ENCODE measurements around the gene CAPN2.

Gene CAPN2

DNA sequence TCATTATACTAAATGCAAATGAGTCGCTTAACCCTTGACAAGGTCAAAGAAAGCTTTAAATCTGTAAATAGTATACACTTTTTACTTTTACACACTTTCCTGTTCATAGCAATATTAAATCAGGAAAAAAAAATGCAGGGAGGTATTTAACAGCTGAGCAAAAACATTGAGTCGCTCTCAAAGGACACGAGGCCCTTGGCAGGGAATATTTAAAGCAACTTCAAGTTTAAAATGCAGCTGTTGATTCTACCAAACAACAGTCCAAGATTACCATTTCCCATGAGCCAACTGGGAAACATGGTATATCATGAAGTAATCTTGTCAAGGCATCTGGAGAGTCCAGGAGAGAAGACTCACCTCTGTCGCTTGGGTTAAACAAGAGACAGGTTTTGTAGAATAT, 62.7 kb downstream of the CAPN2 start:
- Histone ChIP-seq H3K4me1 (ENCODE audit: control insufficient read depth, low read depth, low read length) (peaks cover 10% of the 10 kb centered on the region), H3K4ac (ENCODE audit: low read depth, low read length) (no peak overlapping the region), H3K18ac (ENCODE audit: low read length) (no peak overlapping the region), H3K27me3 (ENCODE audit: insufficient read depth, low read length, poor library complexity) (no peaks in the 10 kb centered on the region), H3K56ac (ENCODE audit: low read length) (no peak overlapping the region), H4K5ac (ENCODE audit: low read length) (no peak overlapping the region), H2BK5ac (ENCODE audit: low read length) (no peak overlapping the region), H2BK15ac (replicated peaks; ENCODE audit: low read depth) (no peak overlapping the region), H3K9ac (ENCODE audit: low read length) (no peak overlapping the region), H3K23ac (ENCODE audit: low read length) (no peak overlapping the region), H3K36me3 (ENCODE audit: control insufficient read depth, insufficient read depth, low read length) (peaks cover 8% of the 10 kb centered on the region), H3K4me3 (ENCODE audit: low read length) (no peak overlapping the region), H3K4me2 (ENCODE audit: low read length) (no peak overlapping the region), H4K8ac (ENCODE audit: low read depth, low read length) (no peak overlapping the region), H3K27ac (ENCODE audit: low read depth, low read length) (no peak overlapping the region), H3K79me1 (ENCODE audit: low read length) (no peaks in the 10 kb centered on the region), H2AK5ac (ENCODE audit: low read length) (no peak overlapping the region), H2BK120ac (ENCODE audit: low read depth, low read length) (no peak overlapping the region), H3K79me2 (ENCODE audit: control insufficient read depth, insufficient read depth, low read length) (no peaks in the 10 kb centered on the region)
- DNase-seq: no peak
- no CpG with 5 or more reads among the region's 4 CpGs for WGBS (ENCODE audit: extremely low coverage, insufficient coverage, low lambda C conversion rate)

DNA sequence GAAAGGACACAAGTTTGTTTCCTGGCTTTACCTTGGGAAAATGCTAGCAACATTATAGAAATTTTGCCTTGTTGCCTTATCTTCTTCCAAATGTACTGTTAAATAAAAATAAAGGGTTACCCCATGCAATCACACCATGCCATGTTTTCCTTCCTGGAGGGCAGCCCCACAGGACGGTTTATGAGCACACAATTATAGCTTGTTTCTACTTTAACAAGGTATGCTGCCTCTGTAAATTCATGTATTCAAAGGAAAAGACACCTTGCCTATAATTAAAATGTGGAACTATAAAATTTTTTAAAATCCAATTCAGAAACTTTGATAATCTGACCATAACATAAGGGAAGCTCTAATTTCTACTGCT, 63.4 kb downstream of the CAPN2 start:
- WGBS (ENCODE audit: extremely low coverage, insufficient coverage, low lambda C conversion rate): no CpG with 5 or more reads among the region's 1 CpG
- no peaks in the 10 kb centered on the region for H3K79me2 ChIP-seq (ENCODE audit: control insufficient read depth, insufficient read depth, low read length)
- no peak overlapping the region for H3K23ac ChIP-seq (ENCODE audit: low read length)
- H3K4me1 ChIP-seq (ENCODE audit: control insufficient read depth, low read depth, low read length): peaks cover 10% of the 10 kb centered on the region
- no peak overlapping the region for H3K4ac ChIP-seq (ENCODE audit: low read depth, low read length)
- peaks cover 8% of the 10 kb centered on the region for H3K36me3 ChIP-seq (ENCODE audit: control insufficient read depth, insufficient read depth, low read length)
- no peak overlapping the region for H3K4me2 ChIP-seq (ENCODE audit: low read length)
- no peak overlapping the region for H2BK120ac ChIP-seq (ENCODE audit: low read depth, low read length)
- no peak overlapping the region for H3K56ac ChIP-seq (ENCODE audit: low read length)
- H4K8ac ChIP-seq (ENCODE audit: low read depth, low read length): no peak overlapping the region
- H3K4me3 ChIP-seq (ENCODE audit: low read length): no peak overlapping the region
- no peak for DNase-seq
- no peak overlapping the region for H3K27ac ChIP-seq (ENCODE audit: low read depth, low read length)
- H2BK5ac ChIP-seq (ENCODE audit: low read length): no peak overlapping the region
- H3K27me3 ChIP-seq (ENCODE audit: insufficient read depth, low read length, poor library complexity): no peaks in the 10 kb centered on the region
- no peak overlapping the region for H2AK5ac ChIP-seq (ENCODE audit: low read length)
- H4K5ac ChIP-seq (ENCODE audit: low read length): no peak overlapping the region
- no peak overlapping the region for H3K9ac ChIP-seq (ENCODE audit: low read length)
- no peak overlapping the region for H2BK15ac ChIP-seq (replicated peaks; ENCODE audit: low read depth)
- H3K18ac ChIP-seq (ENCODE audit: low read length): no peak overlapping the region
- H3K79me1 ChIP-seq (ENCODE audit: low read length): no peaks in the 10 kb centered on the region

DNA sequence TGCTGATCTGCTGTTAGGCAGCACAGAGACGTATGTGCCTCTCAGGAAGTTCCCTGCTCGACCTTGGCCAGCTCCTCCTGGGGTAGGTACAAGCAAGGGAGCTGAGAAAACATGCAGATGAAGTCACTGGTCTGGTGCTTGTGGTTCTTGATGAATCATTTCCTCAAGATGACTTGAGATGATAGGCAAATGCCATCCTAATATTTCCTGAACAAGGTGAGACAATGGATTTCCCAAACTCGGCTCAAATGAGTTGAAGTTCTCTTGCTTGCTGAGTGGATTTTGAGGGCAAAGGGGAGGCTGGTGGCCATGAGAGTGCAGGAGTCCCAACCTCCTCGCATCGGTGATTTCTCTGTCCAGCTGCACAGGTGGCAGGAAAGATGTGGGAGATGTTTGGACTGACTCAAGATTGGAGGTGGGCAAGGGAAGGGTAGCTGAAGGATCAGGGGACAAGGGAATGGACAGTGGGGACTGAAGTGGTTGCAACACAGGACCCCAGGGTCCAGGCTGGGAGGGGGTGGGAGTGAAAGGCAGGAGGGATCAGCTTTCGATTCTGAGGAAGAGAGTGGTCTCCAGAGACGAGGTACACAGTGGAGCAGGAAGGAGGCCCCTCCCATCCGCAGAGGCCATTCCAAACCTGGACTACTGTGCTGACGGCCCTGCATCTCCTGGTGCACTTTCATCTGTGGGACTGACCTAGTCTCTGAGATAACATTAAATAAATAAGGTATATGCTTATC, 63.9 kb downstream of the CAPN2 start:
- Histone ChIP-seq H3K23ac (ENCODE audit: low read length) (no peak overlapping the region), H3K4me3 (ENCODE audit: low read length) (no peak overlapping the region), H2AK5ac (ENCODE audit: low read length) (no peak overlapping the region), H4K8ac (ENCODE audit: low read depth, low read length) (no peak overlapping the region), H4K5ac (ENCODE audit: low read length) (no peak overlapping the region), H3K36me3 (ENCODE audit: control insufficient read depth, insufficient read depth, low read length) (peaks cover 8% of the 10 kb centered on the region), H3K27ac (ENCODE audit: low read depth, low read length) (no peak overlapping the region), H3K27me3 (ENCODE audit: insufficient read depth, low read length, poor library complexity) (no peaks in the 10 kb centered on the region), H3K9ac (ENCODE audit: low read length) (no peak overlapping the region), H3K4me2 (ENCODE audit: low read length) (no peak overlapping the region), H3K79me1 (ENCODE audit: low read length) (no peaks in the 10 kb centered on the region), H3K4ac (ENCODE audit: low read depth, low read length) (no peak overlapping the region), H3K4me1 (ENCODE audit: control insufficient read depth, low read depth, low read length) (peaks cover 10% of the 10 kb centered on the region), H3K18ac (ENCODE audit: low read length) (no peak overlapping the region), H3K79me2 (ENCODE audit: control insufficient read depth, insufficient read depth, low read length) (no peaks in the 10 kb centered on the region), H2BK120ac (ENCODE audit: low read depth, low read length) (no peak overlapping the region), H3K56ac (ENCODE audit: low read length) (peak overlapping the region; percentile 39), H2BK5ac (ENCODE audit: low read length) (no peak overlapping the region), H2BK15ac (replicated peaks; ENCODE audit: low read depth) (no peak overlapping the region)
- no CpG with 5 or more reads among the region's 9 CpGs for WGBS (ENCODE audit: extremely low coverage, insufficient coverage, low lambda C conversion rate)
- peak; percentile 83 for DNase-seq

DNA sequence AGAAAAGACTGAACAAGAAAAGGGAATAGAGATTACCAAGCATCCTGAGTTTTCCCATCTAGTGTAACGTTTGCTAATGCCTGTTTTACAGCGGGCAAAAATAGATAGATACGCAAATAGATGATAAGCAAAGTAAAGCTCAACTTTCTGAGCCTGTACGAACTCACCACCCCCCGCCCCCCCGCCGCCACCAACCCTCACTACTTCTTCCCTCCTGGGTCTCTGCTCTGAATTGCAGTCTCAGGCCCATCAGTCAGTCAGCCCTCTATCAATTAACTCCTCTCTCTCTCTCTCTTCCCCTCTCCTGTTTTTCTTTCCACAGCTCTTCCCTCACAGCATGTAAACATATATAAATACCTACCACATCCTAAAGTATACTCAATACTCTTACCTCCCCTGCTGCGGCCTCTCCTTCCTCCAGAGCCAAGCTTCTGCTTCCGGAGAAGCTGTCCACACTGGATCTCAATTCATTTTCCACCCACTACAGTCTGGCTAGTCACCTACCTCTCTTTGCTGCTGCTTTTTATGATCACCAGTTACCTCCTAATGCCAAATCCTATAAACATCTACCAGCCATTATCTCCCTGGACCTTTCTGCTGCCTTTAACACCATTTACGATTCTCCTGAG, 64.6 kb downstream of the CAPN2 start:
- Histone ChIP-seq H3K4me1 (ENCODE audit: control insufficient read depth, low read depth, low read length) (peaks cover 3% of the 10 kb centered on the region), H3K4me3 (ENCODE audit: low read length) (no peak overlapping the region), H4K8ac (ENCODE audit: low read depth, low read length) (no peak overlapping the region), H3K56ac (ENCODE audit: low read length) (no peak overlapping the region), H3K79me2 (ENCODE audit: control insufficient read depth, insufficient read depth, low read length) (no peaks in the 10 kb centered on the region), H3K79me1 (ENCODE audit: low read length) (no peaks in the 10 kb centered on the region), H3K4me2 (ENCODE audit: low read length) (no peak overlapping the region), H3K18ac (ENCODE audit: low read length) (no peak overlapping the region), H3K9ac (ENCODE audit: low read length) (no peak overlapping the region), H3K27me3 (ENCODE audit: insufficient read depth, low read length, poor library complexity) (no peaks in the 10 kb centered on the region), H3K36me3 (ENCODE audit: control insufficient read depth, insufficient read depth, low read length) (peaks cover 8% of the 10 kb centered on the region), H2AK5ac (ENCODE audit: low read length) (no peak overlapping the region), H3K27ac (ENCODE audit: low read depth, low read length) (no peak overlapping the region), H3K23ac (ENCODE audit: low read length) (no peak overlapping the region), H3K4ac (ENCODE audit: low read depth, low read length) (no peak overlapping the region), H2BK5ac (ENCODE audit: low read length) (no peak overlapping the region), H2BK120ac (ENCODE audit: low read depth, low read length) (no peak overlapping the region), H4K5ac (ENCODE audit: low read length) (no peak overlapping the region), H2BK15ac (replicated peaks; ENCODE audit: low read depth) (no peak overlapping the region)
- WGBS (ENCODE audit: extremely low coverage, insufficient coverage, low lambda C conversion rate): no CpG with 5 or more reads among the region's 10 CpGs
- DNase-seq: no peak

DNA sequence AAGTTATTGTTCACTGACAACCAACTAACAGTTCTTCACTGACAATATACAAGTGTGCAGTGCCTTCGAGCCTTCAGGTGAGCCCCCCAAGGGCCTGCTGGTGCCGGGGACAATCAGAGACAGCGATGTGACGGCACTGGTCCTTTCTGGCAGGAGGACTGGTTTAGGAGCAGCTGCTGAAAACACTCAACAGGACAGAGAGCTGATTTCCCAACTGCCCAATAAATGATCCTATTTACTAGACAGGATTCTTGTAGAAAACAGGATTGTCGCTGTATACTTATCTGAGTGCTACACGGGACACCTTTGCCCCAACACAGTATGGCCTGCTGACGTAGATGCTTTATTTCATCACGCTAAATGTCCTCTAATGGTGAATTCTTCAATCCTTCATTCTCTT, 68.0 kb downstream of the CAPN2 start:
- WGBS (ENCODE audit: extremely low coverage, insufficient coverage, low lambda C conversion rate): no CpG with 5 or more reads among the region's 8 CpGs
- no peaks in the 10 kb centered on the region for H3K27me3 ChIP-seq (ENCODE audit: insufficient read depth, low read length, poor library complexity)
- no peak overlapping the region for H2BK5ac ChIP-seq (ENCODE audit: low read length)
- H3K27ac ChIP-seq (ENCODE audit: low read depth, low read length): no peak overlapping the region
- no peak overlapping the region for H3K56ac ChIP-seq (ENCODE audit: low read length)
- no peak for DNase-seq
- no peak overlapping the region for H2BK120ac ChIP-seq (ENCODE audit: low read depth, low read length)
- H3K4ac ChIP-seq (ENCODE audit: low read depth, low read length): no peak overlapping the region
- no peaks in the 10 kb centered on the region for H3K79me2 ChIP-seq (ENCODE audit: control insufficient read depth, insufficient read depth, low read length)
- H3K9ac ChIP-seq (ENCODE audit: low read length): no peak overlapping the region
- no peaks in the 10 kb centered on the region for H3K79me1 ChIP-seq (ENCODE audit: low read length)
- H4K8ac ChIP-seq (ENCODE audit: low read depth, low read length): no peak overlapping the region
- H3K18ac ChIP-seq (ENCODE audit: low read length): no peak overlapping the region
- no peaks in the 10 kb centered on the region for H3K4me1 ChIP-seq (ENCODE audit: control insufficient read depth, low read depth, low read length)
- no peak overlapping the region for H4K5ac ChIP-seq (ENCODE audit: low read length)
- H3K23ac ChIP-seq (ENCODE audit: low read length): no peak overlapping the region
- H3K36me3 ChIP-seq (ENCODE audit: control insufficient read depth, insufficient read depth, low read length): peaks cover 10% of the 10 kb centered on the region
- no peak overlapping the region for H2BK15ac ChIP-seq (replicated peaks; ENCODE audit: low read depth)
- no peak overlapping the region for H2AK5ac ChIP-seq (ENCODE audit: low read length)
- no peak overlapping the region for H3K4me2 ChIP-seq (ENCODE audit: low read length)
- no peak overlapping the region for H3K4me3 ChIP-seq (ENCODE audit: low read length)

DNA sequence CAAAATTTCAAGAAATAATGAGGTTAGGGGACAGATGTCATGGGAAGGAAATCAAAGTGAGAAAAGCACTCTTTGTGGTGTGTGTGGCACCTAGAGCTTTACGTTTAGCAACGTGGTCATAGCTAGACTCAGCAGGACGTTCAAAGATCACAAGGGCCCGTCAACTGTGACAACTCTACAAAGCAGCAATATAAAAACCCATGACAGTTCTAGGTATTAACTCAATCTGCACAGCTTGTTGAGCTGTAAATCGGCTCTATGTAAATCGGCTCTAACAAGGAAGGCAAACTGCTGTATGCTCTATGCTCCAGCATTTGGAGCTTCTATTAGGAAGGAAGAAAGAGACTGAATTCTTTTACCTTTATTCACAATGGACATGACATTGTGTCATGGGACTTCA, 68.6 kb downstream of the CAPN2 start:
- no peak overlapping the region for H3K56ac ChIP-seq (ENCODE audit: low read length)
- H3K79me1 ChIP-seq (ENCODE audit: low read length): no peaks in the 10 kb centered on the region
- no peak overlapping the region for H3K9ac ChIP-seq (ENCODE audit: low read length)
- H3K18ac ChIP-seq (ENCODE audit: low read length): no peak overlapping the region
- DNase-seq: no peak
- H3K27ac ChIP-seq (ENCODE audit: low read depth, low read length): no peak overlapping the region
- H2AK5ac ChIP-seq (ENCODE audit: low read length): no peak overlapping the region
- no peak overlapping the region for H2BK120ac ChIP-seq (ENCODE audit: low read depth, low read length)
- H2BK15ac ChIP-seq (replicated peaks; ENCODE audit: low read depth): no peak overlapping the region
- H2BK5ac ChIP-seq (ENCODE audit: low read length): no peak overlapping the region
- H3K4ac ChIP-seq (ENCODE audit: low read depth, low read length): no peak overlapping the region
- no CpG with 5 or more reads among the region's 6 CpGs for WGBS (ENCODE audit: extremely low coverage, insufficient coverage, low lambda C conversion rate)
- no peak overlapping the region for H3K23ac ChIP-seq (ENCODE audit: low read length)
- H4K5ac ChIP-seq (ENCODE audit: low read length): no peak overlapping the region
- H3K4me1 ChIP-seq (ENCODE audit: control insufficient read depth, low read depth, low read length): no peaks in the 10 kb centered on the region
- H3K4me2 ChIP-seq (ENCODE audit: low read length): no peak overlapping the region
- H3K79me2 ChIP-seq (ENCODE audit: control insufficient read depth, insufficient read depth, low read length): no peaks in the 10 kb centered on the region
- no peak overlapping the region for H3K4me3 ChIP-seq (ENCODE audit: low read length)
- H3K36me3 ChIP-seq (ENCODE audit: control insufficient read depth, insufficient read depth, low read length): peaks cover 10% of the 10 kb centered on the region
- no peaks in the 10 kb centered on the region for H3K27me3 ChIP-seq (ENCODE audit: insufficient read depth, low read length, poor library complexity)
- H4K8ac ChIP-seq (ENCODE audit: low read depth, low read length): no peak overlapping the region
